HG03378 (cell line): ENCODE results near the gene MIER3.

Experiments used
- ATAC-seq: cut with Tn5 transposase; IDR thresholded peaks from one replicate; pipeline ENCODE4 v1.9.1; 2021; ENCODE audit warnings: mild to moderate bottlenecking, moderate library complexity; ENCODE audit not compliant: unreplicated experiment

The MIER3 gene

GRCh38 chr5:56900395-56900794, 51.5 kb downstream of the MIER3 start:
- no peak for ATAC-seq

GRCh38 chr5:56898213-56898612, 53.7 kb downstream of the MIER3 start:
- no peak for ATAC-seq

GRCh38 chr5:56896763-56897162, 55.2 kb downstream of the MIER3 start:
- no peak for ATAC-seq

- no peak for ATAC-seq
These were observed 58.5 kb downstream of the MIER3 start for GRCh38 chr5:56893251-56893951.

GRCh38 chr5:56881571-56881970, 70.4 kb downstream of the MIER3 start:
- ATAC-seq: no peak

GRCh38 chr5:56876327-56876726, 75.6 kb downstream of the MIER3 start:
- no peak for ATAC-seq

- no peak for ATAC-seq
These were observed 78.9 kb downstream of the MIER3 start for GRCh38 chr5:56873056-56873455.

GRCh38 chr5:56871777-56872176, 80.1 kb downstream of the MIER3 start:
- ATAC-seq: no peak
